Right lobe of liver (tissue), 6 donors: ENCODE measurements around the gene SSTR5. TPM values are rescaled to one million over a fixed set of nuclear protein-coding genes. Genes with fewer than 3 reads are reported as not detected.

Experiments used
- ATAC-seq, 4 donors: fragments of 200-7000 bp; cut with Tn5 transposase; one replicate each; pipeline ENCODE4 v1.9.1; 2020; ENCODE audit warnings: mild to moderate bottlenecking in 4 of 4, moderate library complexity in 4 of 4
- DNase-seq, 3 donors: peaks; one replicate each; pipeline ENCODE4 v3.0.0-alpha.2; 2020
- H3K27ac ChIP-seq, 3 donors: fragments of 200-600 bp; one replicate each; pipeline ENCODE4 v1.8.0; 2022
- H3K27me3 ChIP-seq, 2 donors: fragments of 200-600 bp; one replicate each; pipeline ENCODE4 v1.8.0; 2022
- H3K36me3 ChIP-seq, 4 donors: fragments of 200-600 bp; sonication (generic) in 1 of 4; one replicate each; pipeline versions ENCODE4 v1.5.1 to v1.8.0; 2017 to 2022; ENCODE audit warnings: control low read depth in 1 of 4
- H3K4me1 ChIP-seq, 4 donors: fragments of 200-600 bp; sonication (generic) in 1 of 4; one replicate each; pipeline versions ENCODE4 v1.5.1 to v1.8.0; 2017 to 2022; ENCODE audit warnings: control low read depth in 1 of 4
- H3K4me3 ChIP-seq, 3 donors: fragments of 200-600 bp; one replicate each; pipeline ENCODE4 v1.8.0; 2022
- H3K9me3 ChIP-seq, 4 donors: fragments of 200-600 bp; sonication (generic) in 1 of 4; one replicate each; pipeline versions ENCODE4 v1.5.1 to v1.8.0; 2017 to 2022; ENCODE audit warnings: control low read depth in 1 of 4
- POLR2A ChIP-seq: fragments of 450-650 bp; IDR thresholded peaks from one replicate; pipeline ENCODE4 v1.6.1; 2017; ENCODE audit warnings: antibody characterized with exemption, mild to moderate bottlenecking
- WGBS: methylation state at CpG from one replicate; pipeline ENCODE4 v1.1.6; 2018; ENCODE audit warnings: low coverage, low lambda C conversion rate; ENCODE audit not compliant: insufficient coverage; ENCODE audit errors: missing lambda C conversion rate; 5-methylcytosine and 5-hydroxymethylcytosine counted together
- intact Hi-C, 2 donors: fragments of 100-400 bp; cut with DNase I; formaldehyde crosslinking; loops; one replicate each; pipeline versions ENCODE4 v1.11.2 to v1.14.1; 2022
- total RNA-seq, 6 experiments: library from RNA; depleted of rRNA in 2 of 6; stranded (reverse); fragments of >200 nt in 2 of 6; fragmentation: NEBNext Ultra II Directional in 3 of 6; extraction: Animal tissue kit (Norgen Biotek cat#: 25700) in 3 of 6; gene quantifications; one replicate each; pipeline versions ENCODE4 v1.1.0 to v1.2.4, GENCODE V29; 2016 to 2023
- TF ChIP-seq, protein P1 (sequence below), 4 donors: fragments of 200-600 bp in 3 of 4; fragments of 450-650 bp in 1 of 4; IDR thresholded peaks; one replicate each; pipeline versions ENCODE4 v1.5.1 to v1.8.0; 2016 to 2022; ENCODE audit warnings: antibody characterized with exemption in 4 of 4, mild to moderate bottlenecking in 2 of 4
- donor health status: DM: no; HTN: yes; CAD: no.
- donor health status: DM: no; HTN: no; CAD: no.
- donor health status: DM: no; HTN: no; CAD: no.
- donor health status: DM: no; HTN: yes; CAD: no.
- donor health status: DM: no; HTN: yes; CAD: no.

Gene SSTR5
- total RNA-seq, 6 experiments from 2014 or later, result not detected

- no peaks in the 10 kb centered on the region for H3K9me3 ChIP-seq
- DNase-seq (no peak), ATAC-seq (no peak)
- H3K27ac ChIP-seq, result no peak overlapping the region
- TF ChIP-seq, protein P1, sequence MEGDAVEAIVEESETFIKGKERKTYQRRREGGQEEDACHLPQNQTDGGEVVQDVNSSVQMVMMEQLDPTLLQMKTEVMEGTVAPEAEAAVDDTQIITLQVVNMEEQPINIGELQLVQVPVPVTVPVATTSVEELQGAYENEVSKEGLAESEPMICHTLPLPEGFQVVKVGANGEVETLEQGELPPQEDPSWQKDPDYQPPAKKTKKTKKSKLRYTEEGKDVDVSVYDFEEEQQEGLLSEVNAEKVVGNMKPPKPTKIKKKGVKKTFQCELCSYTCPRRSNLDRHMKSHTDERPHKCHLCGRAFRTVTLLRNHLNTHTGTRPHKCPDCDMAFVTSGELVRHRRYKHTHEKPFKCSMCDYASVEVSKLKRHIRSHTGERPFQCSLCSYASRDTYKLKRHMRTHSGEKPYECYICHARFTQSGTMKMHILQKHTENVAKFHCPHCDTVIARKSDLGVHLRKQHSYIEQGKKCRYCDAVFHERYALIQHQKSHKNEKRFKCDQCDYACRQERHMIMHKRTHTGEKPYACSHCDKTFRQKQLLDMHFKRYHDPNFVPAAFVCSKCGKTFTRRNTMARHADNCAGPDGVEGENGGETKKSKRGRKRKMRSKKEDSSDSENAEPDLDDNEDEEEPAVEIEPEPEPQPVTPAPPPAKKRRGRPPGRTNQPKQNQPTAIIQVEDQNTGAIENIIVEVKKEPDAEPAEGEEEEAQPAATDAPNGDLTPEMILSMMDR (IDR thresholded peaks at IDR 0.05), result no peak
- TF ChIP-seq POLR2A, result no peak
- intact Hi-C loops, result no loop called here
- H3K27me3 ChIP-seq, result no peaks in the 10 kb centered on the region
- H3K4me3 ChIP-seq, result no peak overlapping the region
- H3K4me1 ChIP-seq, result no peaks in the 10 kb centered on the region
- WGBS, result no CpG with 5 or more reads among the region's 16 CpGs
- H3K36me3 ChIP-seq, result no peaks in the 10 kb centered on the region
These were observed 24.7 kb upstream of the SSTR5 start for GRCh38 chr16:1047801-1048200.

GRCh38 chr16:1048442-1049112, 24.0 kb upstream of the SSTR5 start:
- 13% methylated on average over 3 of the region's 37 CpGs for WGBS
- no peak for DNase-seq

GRCh38 chr16:1049113-1049975, 23.2 kb upstream of the SSTR5 start:
- Histone ChIP-seq H3K4me3 (no peak overlapping the region), H3K27me3 (no peaks in the 10 kb centered on the region), H3K36me3 (no peaks in the 10 kb centered on the region), H3K4me1 (no peaks in the 10 kb centered on the region), H3K9me3 (no peaks in the 10 kb centered on the region), H3K27ac (no peak overlapping the region)
- ATAC-seq (no peak), DNase-seq (no peak)
- intact Hi-C loops, result no loop called here
- TF ChIP-seq, protein P1 (IDR thresholded peaks at IDR 0.05), result no peak
- no peak for TF ChIP-seq POLR2A
- 67% methylated on average over 3 of the region's 31 CpGs for WGBS

More at GRCh38 chr16:1048442-1049112, 24.0 kb upstream of the SSTR5 start:
- no peaks in the 10 kb centered on the region for H3K4me1 ChIP-seq
- no peak for TF ChIP-seq POLR2A
- TF ChIP-seq, protein P1 (IDR thresholded peaks at IDR 0.05), result no peak
- ATAC-seq, result peak; percentile 9 to 46 (median 40)
- no peak overlapping the region for H3K4me3 ChIP-seq
- no peaks in the 10 kb centered on the region for H3K36me3 ChIP-seq
- H3K9me3 ChIP-seq, result no peaks in the 10 kb centered on the region
- intact Hi-C loops, result no loop called here
- no peaks in the 10 kb centered on the region for H3K27me3 ChIP-seq
- H3K27ac ChIP-seq, result no peak overlapping the region

DNA sequence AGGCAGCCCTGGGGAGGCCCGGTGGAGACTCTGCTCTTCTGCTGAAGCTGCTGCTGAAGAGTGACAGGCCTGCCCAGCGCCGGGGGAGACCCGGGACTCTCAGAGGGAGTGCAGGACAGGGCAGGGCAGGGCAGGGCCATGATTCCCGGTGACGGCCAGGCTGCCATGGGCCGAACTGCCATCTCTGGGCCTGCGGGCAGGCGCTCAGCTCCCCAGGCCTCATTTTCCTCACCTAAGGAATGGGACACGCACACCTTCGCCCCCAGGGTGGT, 22.6 kb upstream of the SSTR5 start:
- intact Hi-C loops, result loop anchor here (5.0 kb wide), 2 partner anchors 238 to 338 kb away; no protein-coding TSS in a partner anchor
- WGBS, result no CpG with 5 or more reads among the region's 11 CpGs
- ATAC-seq (no peak), DNase-seq (no peak)
- no peaks in the 10 kb centered on the region for H3K4me1 ChIP-seq
- TF ChIP-seq POLR2A, result no peak
- TF ChIP-seq, protein P1 (IDR thresholded peaks at IDR 0.05), result no peak
- no peaks in the 10 kb centered on the region for H3K27me3 ChIP-seq
- H3K9me3 ChIP-seq, result no peaks in the 10 kb centered on the region
- no peak overlapping the region for H3K27ac ChIP-seq
- no peaks in the 10 kb centered on the region for H3K36me3 ChIP-seq
- no peak overlapping the region for H3K4me3 ChIP-seq
